Chondrocyte (in vitro differentiated cells): ENCODE data around the gene SCARF1. TPM values are rescaled to one million over a fixed set of nuclear protein-coding genes. Genes with fewer than 3 reads are reported as not detected.
"Not testable (repeated sequence)": the region's sequence is repeated elsewhere in the genome, so short reads cannot be mapped to it uniquely, and the experiment has no call there.

Experiments used
- DNase-seq: peaks from one replicate; pipeline ENCODE4 v3.0.0; 2021; ENCODE audit warnings: mixed read lengths, low spot score
- H3K27ac Mint-ChIP-seq: one replicate; pipeline ENCODE4 v1.8.0; 2021; ENCODE audit warnings: mild to moderate bottlenecking, moderate library complexity, mixed read lengths; ENCODE audit not compliant: unreplicated experiment
- H3K27me3 Mint-ChIP-seq: 2 replicates; pipeline ENCODE4 v1.8.0; 2021; ENCODE audit warnings: low read depth, mixed read lengths
- H3K36me3 Mint-ChIP-seq: 2 replicates; pipeline ENCODE4 v1.8.0; 2021; ENCODE audit warnings: low read depth, mixed read lengths
- H3K4me1 Mint-ChIP-seq: 2 replicates; pipeline ENCODE4 v1.8.0; 2021; ENCODE audit warnings: low read depth, mild to moderate bottlenecking, mixed read lengths
- H3K4me3 Mint-ChIP-seq: one replicate; pipeline ENCODE4 v1.8.0; 2021; ENCODE audit warnings: mild to moderate bottlenecking, moderate library complexity, mixed read lengths; ENCODE audit not compliant: unreplicated experiment
- H3K9me3 Mint-ChIP-seq: 2 replicates; pipeline ENCODE4 v1.8.0; 2021; ENCODE audit warnings: low read depth, mixed read lengths
- total RNA-seq: library from RNA; stranded (reverse); gene quantifications from 3 replicates; pipeline ENCODE4 v1.2.1, GENCODE V29; 2021
- TF ChIP-seq, protein P1 (sequence below): fragments of 200-600 bp; sonication (generic); IDR thresholded peaks from 2 replicates; pipeline ENCODE4 v1.5.0; 2021; ENCODE audit warnings: antibody characterized with exemption, mild to moderate bottlenecking, moderate library complexity

SCARF1 gene
- total RNA-seq, 1 donor from 2014 or later: 0.42 TPM

DNA sequence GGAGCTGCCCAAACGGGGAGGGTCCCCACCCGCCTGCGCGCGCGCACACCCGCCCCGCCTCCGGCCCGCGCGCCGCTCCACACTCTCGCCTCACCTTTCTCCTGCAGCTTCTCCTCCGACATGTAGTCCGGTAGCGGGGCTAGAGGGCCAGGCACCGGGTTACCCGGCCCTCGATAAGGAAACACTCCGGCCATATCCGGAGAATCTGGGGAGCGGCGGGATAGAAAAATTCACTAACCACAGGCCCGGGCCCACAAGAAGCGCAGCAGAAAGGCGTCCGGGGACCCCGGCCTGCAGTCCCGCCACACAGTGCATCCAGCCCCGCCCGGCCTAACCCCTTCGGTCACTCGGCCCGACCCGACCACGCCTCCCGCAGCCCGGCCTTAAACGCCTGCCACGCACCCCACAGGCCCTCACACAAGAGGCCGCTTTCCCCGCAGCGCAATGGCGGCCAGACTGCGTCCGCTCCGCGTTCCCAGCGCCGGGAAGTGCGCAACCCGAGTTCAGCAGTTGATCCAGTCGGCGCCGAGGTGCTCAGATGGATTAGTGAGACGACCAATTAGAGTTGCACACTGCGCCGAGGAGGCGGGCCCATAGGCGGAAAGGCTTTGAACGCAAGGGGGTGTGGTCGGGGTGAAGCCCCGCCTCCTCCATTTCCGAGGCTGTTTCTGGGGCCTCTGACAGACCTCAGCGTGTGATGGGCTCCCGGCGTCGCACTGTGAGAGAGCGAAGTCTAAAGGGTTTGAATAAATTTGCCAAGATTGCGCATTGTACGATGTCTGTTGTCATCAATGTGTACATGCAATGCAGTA lies 39.1 kb upstream of the SCARF1 start, which contains the start of gene PRPF8:
Gene PRPF8, minus strand, starts transcription at position 490 of the 812 bp plus-strand sequence. Its CDS starts 296 bp downstream, at position 194.
- H3K9me3 Mint-ChIP-seq: no peaks in the 10 kb centered on the region
- H3K4me3 Mint-ChIP-seq: peak within 1 kb of the TSS; percentile 95
- TF ChIP-seq, protein P1, sequence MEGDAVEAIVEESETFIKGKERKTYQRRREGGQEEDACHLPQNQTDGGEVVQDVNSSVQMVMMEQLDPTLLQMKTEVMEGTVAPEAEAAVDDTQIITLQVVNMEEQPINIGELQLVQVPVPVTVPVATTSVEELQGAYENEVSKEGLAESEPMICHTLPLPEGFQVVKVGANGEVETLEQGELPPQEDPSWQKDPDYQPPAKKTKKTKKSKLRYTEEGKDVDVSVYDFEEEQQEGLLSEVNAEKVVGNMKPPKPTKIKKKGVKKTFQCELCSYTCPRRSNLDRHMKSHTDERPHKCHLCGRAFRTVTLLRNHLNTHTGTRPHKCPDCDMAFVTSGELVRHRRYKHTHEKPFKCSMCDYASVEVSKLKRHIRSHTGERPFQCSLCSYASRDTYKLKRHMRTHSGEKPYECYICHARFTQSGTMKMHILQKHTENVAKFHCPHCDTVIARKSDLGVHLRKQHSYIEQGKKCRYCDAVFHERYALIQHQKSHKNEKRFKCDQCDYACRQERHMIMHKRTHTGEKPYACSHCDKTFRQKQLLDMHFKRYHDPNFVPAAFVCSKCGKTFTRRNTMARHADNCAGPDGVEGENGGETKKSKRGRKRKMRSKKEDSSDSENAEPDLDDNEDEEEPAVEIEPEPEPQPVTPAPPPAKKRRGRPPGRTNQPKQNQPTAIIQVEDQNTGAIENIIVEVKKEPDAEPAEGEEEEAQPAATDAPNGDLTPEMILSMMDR: peak; percentile 22
- H3K27me3 Mint-ChIP-seq: no peaks in the 10 kb centered on the region
- peak; percentile 99 for DNase-seq
- peaks cover 32% of the 10 kb centered on the region for H3K4me1 Mint-ChIP-seq
- H3K27ac Mint-ChIP-seq: peak within 1 kb of the TSS; percentile 93
- H3K36me3 Mint-ChIP-seq: peaks cover 29% of the 10 kb centered on the region

- TF ChIP-seq, protein P1: no peak
- H3K27me3 Mint-ChIP-seq: no peaks in the 10 kb centered on the region
- peak overlapping the region; percentile 95 for H3K4me3 Mint-ChIP-seq
- H3K4me1 Mint-ChIP-seq: peaks cover 32% of the 10 kb centered on the region
- H3K36me3 Mint-ChIP-seq: peaks cover 34% of the 10 kb centered on the region
- H3K9me3 Mint-ChIP-seq: no peaks in the 10 kb centered on the region
- peak overlapping the region; percentile 93 for H3K27ac Mint-ChIP-seq
- no peak for DNase-seq
Measured at GRCh38 chr17:1683459-1683858, 37.9 kb upstream of the SCARF1 start.

- no peak overlapping the region for H3K27ac Mint-ChIP-seq
- H3K36me3 Mint-ChIP-seq: peaks cover 60% of the 10 kb centered on the region
- H3K4me3 Mint-ChIP-seq: no peak overlapping the region
- no peak for DNase-seq
- TF ChIP-seq, protein P1: no peak
- no peaks in the 10 kb centered on the region for H3K4me1 Mint-ChIP-seq
- H3K9me3 Mint-ChIP-seq: no peaks in the 10 kb centered on the region
- no peaks in the 10 kb centered on the region for H3K27me3 Mint-ChIP-seq
Measured at GRCh38 chr17:1676401-1676800, 30.9 kb upstream of the SCARF1 start.

- H3K9me3 Mint-ChIP-seq: no peaks in the 10 kb centered on the region
- TF ChIP-seq, protein P1: no peak
- peaks cover 12% of the 10 kb centered on the region for H3K4me1 Mint-ChIP-seq
- peaks cover 56% of the 10 kb centered on the region for H3K36me3 Mint-ChIP-seq
- H3K27me3 Mint-ChIP-seq: no peaks in the 10 kb centered on the region
- no peak for DNase-seq
- H3K4me3 Mint-ChIP-seq: no peak overlapping the region
- H3K27ac Mint-ChIP-seq: peak overlapping the region; percentile 27
Measured at GRCh38 chr17:1673041-1673785, 27.7 kb upstream of the SCARF1 start.

- H3K4me1 Mint-ChIP-seq: peaks cover 19% of the 10 kb centered on the region
- DNase-seq, H3K4me3 Mint-ChIP-seq, H3K27me3 Mint-ChIP-seq, H3K27ac Mint-ChIP-seq, H3K9me3 Mint-ChIP-seq: not testable (repeated sequence)
- H3K36me3 Mint-ChIP-seq: peaks cover 32% of the 10 kb centered on the region
Measured at GRCh38 chr17:1663934-1664333, 18.4 kb upstream of the SCARF1 start.
